Measurements from ENCODE around the gene SPON1.
"Not testable (repeated sequence)": the region's sequence is repeated elsewhere in the genome, so short reads cannot be mapped to it uniquely, and the experiment has no call there.

The SPON1 gene

GRCh38 chr11:14270690-14271542, 308.4 kb downstream of the SPON1 start:
- DNase-seq (ENCODE audit: low read depth in 2 of 2) = no peak

GRCh38 chr11:14273895-14274294, 311.4 kb downstream of the SPON1 start:
- DNase-seq (ENCODE audit: low read depth in 2 of 2) = no peak

- no peak for DNase-seq (ENCODE audit: low read depth in 2 of 2)
Measured at GRCh38 chr11:14275076-14275475, 312.6 kb downstream of the SPON1 start.

DNA sequence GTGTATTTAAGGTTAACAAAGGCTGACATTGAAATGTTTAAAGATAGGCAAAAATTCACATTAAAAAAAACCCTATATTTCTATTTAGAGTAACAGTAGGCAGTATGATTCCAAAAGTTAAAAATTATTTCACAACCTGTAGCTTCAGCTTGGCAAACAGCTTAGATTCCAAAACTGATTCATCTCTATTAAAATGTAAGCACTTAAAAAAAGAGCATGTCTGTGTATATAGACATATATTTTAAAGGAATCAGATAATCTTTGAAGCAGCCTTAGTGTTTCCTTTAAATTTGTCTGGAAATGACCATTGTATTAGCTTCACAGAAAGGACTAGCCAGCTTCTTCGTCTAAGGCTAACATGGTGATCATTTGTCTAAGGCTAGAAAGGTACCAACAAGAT, 316.3 kb downstream of the SPON1 start:
- not testable (repeated sequence) for DNase-seq (ENCODE audit: low read depth in 2 of 2)

- no peak for DNase-seq (ENCODE audit: low read depth in 2 of 2)
Measured at GRCh38 chr11:14288189-14288935, 325.8 kb downstream of the SPON1 start.

- no peak for DNase-seq (ENCODE audit: low read depth in 2 of 2)
Measured at GRCh38 chr11:14290422-14290821, 327.9 kb downstream of the SPON1 start.

- no peak for DNase-seq (ENCODE audit: low read depth in 2 of 2)
Measured at GRCh38 chr11:14299921-14300320, 337.4 kb downstream of the SPON1 start.

DNA sequence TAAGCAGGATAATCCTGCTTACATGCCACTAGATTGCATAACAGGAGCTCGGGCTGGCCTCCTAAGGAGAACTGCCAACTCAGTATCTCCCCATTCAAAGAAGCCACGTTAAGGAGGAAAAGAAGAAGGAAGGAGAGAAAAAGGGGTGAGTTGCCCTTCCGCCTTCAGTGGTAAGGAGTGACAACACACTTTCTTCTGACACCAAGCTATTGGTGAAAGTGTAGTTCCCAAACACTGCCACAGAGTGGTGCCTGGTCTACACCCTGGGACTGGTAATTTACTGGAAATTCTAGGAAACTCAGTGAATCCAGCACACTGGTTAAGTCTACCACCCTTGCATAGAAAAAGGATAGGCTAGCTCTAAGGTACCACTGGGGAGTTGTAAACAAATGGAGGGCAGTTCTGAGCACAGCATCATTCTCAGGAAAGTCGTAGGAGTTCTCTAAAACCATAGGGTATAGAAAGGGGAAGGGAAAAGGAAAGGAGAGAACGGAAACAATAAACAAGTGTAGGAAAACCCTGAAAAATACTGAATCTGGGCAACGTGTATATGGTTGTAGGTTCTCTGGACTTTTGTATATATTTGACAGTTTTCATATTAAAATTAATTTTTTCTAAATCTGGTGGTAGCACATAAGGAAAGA, 338.3 kb downstream of the SPON1 start:
- no peak for DNase-seq (ENCODE audit: low read depth in 2 of 2)

- no peak for DNase-seq (ENCODE audit: low read depth in 2 of 2)
Measured at GRCh38 chr11:14304601-14305000, 342.1 kb downstream of the SPON1 start.

- DNase-seq (ENCODE audit: low read depth in 2 of 2) = no peak
Measured at GRCh38 chr11:14305649-14306048, 343.1 kb downstream of the SPON1 start.

DNA sequence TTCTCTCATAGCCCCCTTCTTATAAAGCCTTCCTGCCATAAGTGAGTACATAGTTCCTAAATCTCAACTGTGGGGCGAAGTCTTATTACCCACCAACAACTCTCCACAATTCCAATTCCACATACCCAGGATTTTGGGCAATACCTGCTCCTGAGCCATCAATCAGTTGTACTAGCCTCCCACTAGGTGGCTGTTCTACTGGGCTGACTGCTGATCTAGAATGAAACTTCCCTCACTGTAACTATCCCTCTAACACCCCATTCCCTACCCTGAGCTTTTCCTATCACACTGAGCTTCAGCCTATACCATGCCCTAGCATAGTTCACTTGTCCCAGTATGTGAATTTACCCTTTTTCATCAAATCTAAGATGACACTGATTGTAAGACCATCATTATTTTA, 344.0 kb downstream of the SPON1 start:
- no peak for DNase-seq (ENCODE audit: low read depth in 2 of 2)

DNA sequence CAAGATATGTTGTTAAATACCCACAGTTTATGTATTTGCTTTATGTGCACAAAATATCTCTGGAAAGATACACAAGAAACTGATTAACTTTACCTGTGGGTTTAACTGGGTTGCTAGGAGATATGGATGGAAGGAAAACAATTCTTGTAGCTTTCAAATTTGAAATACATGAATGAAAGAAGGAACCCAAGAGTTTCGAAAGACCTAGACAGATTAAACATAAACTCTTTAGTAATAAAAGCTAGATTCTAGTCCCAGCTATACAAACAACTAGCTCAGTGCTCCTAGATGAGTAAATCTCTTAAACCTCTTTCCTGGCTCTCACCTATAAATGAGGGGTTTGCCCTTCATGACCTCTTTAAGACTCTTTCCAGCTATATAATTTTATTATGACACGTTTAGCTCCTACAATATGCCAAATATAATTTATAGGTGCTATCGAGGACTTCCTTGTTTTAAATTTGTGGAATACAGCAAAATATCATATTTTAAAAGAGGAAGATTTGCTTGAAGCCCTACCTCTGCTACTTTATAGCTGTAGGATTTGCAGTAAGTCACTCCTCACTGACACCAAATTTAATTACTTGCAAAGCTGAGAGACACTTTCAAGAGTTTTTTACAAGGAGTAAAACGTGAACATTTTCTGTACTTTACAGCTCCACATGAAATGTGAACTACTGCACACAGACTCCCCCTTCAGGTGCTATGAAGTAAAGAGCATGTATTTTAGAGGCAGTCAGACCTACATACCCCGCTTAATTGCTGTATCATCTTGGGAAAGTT, 345.8 kb downstream of the SPON1 start:
- no peak for DNase-seq (ENCODE audit: low read depth in 2 of 2)

DNA sequence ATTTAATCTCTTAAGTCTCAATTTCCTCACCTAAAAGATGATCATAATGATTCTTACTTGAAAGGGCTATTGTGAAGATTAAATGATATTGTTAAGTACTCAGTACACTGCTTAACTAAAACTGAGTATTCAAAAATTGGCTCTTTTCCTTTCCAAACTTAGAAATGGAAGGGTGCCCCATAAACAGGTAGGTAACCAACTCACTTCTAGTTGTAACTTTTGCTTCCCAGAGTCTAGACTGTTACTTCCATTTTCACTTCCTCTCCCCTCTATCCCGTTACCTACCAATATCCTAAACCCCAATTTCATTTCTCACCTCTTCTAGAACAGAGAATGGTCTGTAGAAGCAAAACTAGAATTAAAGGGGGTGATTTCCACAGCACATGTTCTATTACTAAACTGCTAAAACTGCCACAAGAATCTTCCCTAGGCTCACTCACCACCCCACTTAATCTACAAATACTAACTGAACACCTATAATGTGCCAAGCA, 346.4 kb downstream of the SPON1 start:
- DNase-seq (ENCODE audit: low read depth in 2 of 2) = no peak

DNA sequence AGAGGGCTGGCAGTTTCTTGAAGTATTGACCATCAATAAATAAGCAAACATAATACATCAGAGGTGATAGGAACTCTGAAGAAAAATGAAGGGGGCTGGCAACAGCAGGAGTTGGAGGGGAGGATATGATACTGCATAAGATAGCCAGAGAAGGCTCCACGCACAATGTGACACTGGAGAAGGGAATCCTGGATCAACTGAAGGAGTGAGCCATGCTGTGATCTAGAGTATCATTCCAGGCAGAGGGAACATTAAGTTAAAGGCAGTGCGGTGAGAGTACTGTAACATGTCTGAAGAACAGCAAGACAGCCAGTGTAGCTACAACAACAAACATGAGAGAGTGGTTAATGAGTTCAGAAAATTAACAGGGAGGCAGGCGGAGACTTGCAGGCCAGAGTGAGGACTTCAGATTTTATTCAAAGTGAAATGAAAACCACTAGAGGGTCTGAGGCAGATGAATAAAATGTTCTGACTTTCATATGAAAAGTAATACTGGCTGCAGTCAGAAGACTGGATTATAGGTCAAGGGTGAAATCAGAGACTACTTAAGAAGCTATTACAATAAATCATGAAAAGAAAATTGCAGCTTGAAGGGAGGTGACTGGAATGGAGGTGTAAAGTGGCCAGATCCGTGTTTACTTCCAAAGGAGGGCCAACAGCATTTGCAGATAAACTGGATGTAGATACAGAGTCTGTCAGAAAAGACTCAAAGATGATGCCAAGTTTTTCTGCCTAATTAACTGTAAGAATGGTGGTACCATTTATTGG, 347.1 kb downstream of the SPON1 start:
- DNase-seq (ENCODE audit: low read depth in 2 of 2) = no peak

- no peak for DNase-seq (ENCODE audit: low read depth in 2 of 2)
Measured at GRCh38 chr11:14310679-14311078, 348.2 kb downstream of the SPON1 start.

DNA sequence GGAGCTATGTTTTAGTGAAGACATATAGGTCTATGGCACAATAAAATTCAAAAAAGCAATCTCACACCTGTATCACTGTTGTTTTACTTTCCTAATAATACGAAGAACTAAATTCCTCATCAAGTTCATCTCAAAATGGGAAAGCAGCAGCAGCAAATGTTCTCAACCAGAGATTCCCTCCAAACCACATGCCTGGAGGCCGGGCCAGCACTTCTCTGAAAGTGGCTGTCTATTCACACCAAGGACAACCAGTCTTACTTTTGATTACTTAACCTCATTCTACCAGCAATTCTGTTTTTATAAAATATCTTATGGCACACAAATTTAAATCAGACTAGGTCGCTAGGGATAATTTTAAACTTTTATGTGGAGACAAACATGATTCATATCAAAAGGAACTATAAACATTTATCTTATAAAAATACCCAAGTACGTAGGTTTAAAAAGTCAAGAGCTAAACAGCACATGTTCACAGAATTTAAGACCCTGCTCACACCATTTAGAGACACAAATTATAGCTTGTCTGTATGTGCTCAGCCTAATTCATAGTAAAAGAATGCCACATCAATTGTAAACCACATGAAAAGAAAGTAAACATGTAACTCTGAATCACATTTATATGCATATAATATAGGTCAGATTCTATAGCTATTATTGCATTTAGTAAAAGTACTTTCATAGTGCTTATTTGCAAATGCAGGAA, 350.4 kb downstream of the SPON1 start:
- no peak for DNase-seq (ENCODE audit: low read depth in 2 of 2)

DNA sequence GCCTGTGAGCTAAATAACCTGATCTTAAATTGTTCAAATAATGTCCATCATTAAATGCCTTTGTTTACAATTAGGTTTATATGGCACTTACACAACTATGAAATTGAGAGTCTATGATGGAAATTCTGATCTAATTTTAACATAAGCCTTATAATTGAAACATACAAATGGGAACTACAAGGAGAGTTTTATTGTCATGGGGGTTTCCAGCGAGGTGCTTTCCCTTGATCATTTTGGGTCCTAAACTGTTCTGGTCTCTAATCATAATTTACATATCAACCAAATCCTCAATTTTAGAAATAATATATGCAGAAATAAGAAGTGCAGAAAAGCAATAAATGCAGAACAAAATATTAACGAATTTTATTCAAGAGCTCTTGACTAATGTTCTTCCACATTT, 351.6 kb downstream of the SPON1 start:
- DNase-seq (ENCODE audit: low read depth in 2 of 2) = no peak

DNA sequence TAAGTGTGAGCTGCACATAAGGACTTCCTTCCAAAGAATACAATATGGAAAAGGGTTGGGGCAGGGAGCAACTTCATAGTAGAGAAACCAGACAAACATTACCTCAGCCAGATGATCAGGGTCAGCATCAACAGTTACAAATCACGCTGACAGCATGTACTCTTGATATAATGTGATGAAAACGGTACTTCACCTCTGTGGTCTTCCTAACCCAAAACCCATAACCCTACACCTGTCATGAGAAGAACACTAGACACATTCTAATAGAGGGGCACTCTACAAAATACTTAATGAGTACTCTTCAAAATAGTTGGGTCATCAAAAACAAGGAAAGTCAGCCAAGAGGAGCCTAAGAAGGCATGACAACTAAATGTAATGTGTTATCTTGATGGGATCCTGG, 352.6 kb downstream of the SPON1 start:
- DNase-seq (ENCODE audit: low read depth in 2 of 2) = no peak

Data from stimulated activated CD8-positive, alpha-beta memory T cell treated with anti-CD3 and anti-CD28 coated beads, Interleukin-2, amount 100 ng/mL, for 1 hour (primary cell).